Esophagus mucosa (tissue), 1 donor: ENCODE measurements around the gene TBC1D8. TPM values are rescaled to one million over a fixed set of nuclear protein-coding genes. Genes with fewer than 3 reads are reported as not detected.
"Not testable (repeated sequence)": the region's sequence is repeated elsewhere in the genome, so short reads cannot be mapped to it uniquely, and the experiment has no call there.

Experiments
- ATAC-seq: fragments of 200-7000 bp; cut with Tn5 transposase; one replicate; pipeline ENCODE4 v1.9.1; 2020
- total RNA-seq: library from RNA; stranded (reverse); gene quantifications from one replicate; pipeline ENCODE4 v1.2.4, GENCODE V29; 2023
- donor health status: DM: yes; HTN: yes; CAD: no.

TBC1D8 gene
- total RNA-seq, 1 donor from 2014 or later, result 17.8 TPM

DNA sequence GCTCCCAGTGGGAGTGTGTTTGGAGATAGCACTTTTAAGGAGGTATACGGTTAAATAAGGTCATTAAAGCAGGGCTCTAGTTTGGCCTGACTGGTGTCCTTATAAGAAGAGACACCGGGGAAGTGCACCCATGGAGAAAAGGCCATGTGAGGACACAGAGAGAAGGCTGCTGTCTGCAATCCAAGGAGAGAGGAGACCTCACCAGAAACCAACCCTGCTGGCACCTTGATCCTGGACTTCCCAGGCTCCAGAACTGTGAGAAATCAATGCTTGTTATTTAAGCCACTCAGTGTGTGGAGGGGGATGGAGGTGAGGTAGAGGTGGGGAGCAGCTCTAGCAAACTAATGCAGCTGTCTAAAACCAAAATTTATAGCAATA is 87.1 kb downstream of the TBC1D8 start:
- no peak for ATAC-seq

DNA sequence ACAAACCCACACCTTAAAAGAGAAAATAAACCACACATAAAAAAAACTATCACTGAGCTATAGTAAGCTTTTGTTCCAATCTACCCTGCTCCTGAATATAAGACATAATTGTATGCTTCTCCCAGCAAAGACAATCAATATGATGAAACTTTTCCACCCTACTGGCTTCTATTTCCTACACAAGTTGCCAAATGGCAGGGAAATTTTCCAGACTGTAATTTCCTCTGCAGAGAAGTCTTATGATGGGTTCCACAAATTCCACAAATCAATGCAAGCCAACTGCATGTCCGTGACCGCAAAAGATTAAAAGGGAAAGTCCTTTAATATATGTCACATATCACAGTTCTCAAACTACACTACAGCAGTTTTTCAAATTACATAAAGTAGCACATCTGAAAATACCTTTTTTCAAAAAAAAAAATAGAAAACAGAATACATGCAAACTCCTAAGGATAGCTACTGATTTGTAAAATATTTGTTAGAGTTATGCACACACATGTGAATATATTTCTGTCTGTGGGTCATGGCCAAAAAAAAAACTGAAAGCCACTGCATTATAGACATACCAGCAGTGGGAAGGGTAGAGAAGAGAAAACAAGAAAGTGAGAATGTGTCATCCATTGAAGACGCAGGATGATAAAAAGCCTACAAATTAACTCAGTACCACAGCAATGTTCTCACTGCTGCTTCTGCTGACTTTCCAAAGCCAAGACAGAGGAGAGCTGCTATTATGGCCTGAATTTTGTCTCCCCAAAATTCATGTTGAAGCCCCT is 87.6 kb downstream of the TBC1D8 start:
- peak; percentile 27 for ATAC-seq

DNA sequence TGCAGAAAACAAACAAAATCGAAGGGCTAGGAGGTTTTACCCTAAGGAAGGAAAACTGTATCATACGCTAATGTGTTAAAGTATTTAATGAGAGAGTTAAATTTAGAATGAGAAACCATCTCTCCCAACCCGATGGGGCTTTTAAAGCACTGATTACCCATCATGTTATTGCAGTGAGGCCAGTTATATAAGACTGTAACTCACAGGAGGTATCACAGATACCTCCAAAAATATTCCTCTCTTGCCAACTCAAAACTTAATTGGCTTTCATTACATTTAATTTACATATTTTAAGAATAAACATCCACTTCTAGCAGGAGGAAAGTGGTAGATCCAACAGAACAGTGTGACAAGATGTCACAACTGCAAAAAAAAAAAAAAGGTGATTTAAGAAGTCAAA is 92.8 kb downstream of the TBC1D8 start:
- ATAC-seq, result no peak

DNA sequence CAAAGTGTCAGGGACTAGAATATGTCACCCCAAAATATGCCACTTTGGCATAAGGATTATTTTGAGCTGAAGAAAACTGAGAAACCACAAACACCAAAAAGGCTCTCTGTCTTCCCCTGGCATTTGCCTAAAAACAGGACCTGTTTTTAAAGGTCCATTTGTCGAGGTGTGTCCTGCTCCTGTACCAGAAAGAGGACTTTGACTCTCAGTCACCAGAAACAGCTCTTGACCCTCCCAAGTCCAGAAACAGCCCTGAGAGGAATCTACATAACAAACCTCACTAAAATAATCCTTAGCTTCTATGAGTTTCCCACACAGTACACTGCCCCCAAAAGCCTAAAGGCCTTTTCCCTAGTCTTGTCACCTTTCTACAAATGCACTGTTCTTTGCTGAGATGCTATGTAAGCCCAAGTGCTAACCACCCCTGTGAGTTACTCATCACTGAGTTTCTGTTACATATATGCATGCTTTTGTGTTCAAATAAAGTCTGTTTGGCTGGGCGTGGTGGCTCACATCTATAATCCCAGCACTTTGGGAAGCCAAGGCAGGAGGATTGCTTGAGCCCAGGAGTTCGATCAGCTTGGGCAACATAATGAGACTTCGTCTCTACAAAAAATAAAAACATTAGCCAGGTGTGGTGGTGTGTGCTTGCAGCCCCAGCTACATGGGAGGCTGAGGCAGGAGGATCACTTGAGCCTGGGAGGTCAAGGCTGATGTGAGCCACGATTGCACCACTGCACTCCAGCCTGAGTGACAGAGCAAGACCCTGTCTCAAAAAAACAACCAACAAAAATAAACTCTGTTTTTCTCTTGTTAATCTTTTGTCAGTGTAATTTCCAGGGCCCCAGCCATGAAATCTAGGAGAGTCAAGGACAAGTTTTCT is 93.9 kb downstream of the TBC1D8 start:
- peak; percentile 60 for ATAC-seq

DNA sequence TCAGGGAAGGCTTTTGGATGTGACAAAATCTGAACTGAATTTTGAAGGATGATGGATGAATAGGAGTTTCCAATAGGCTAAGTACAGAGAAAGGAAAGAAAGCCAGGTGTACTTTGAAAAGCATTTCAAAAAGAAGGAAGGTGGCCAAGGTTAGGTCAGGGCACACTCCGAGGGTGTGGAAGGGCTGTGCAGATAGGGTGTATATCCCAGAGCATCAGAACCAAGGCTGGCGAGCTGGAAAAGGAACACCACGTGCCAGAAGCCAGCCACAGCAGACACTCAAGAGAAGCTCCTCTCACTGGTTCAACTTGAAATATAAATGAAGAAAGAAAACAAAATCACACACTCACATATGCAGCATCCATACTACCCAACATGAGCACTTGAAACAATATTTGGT is 98.1 kb downstream of the TBC1D8 start:
- ATAC-seq, result no peak

- ATAC-seq, result no peak
Observed at GRCh38 chr2:101052147-101052546, 99.0 kb downstream of the TBC1D8 start.

GRCh38 chr2:101050886-101051285 is 100.3 kb downstream of the TBC1D8 start:
- not testable (repeated sequence) for ATAC-seq

GRCh38 chr2:101048756-101049155 is 102.4 kb downstream of the TBC1D8 start:
- ATAC-seq, result no peak

GRCh38 chr2:101047774-101048173 is 103.4 kb downstream of the TBC1D8 start:
- peak; percentile 34 for ATAC-seq

DNA sequence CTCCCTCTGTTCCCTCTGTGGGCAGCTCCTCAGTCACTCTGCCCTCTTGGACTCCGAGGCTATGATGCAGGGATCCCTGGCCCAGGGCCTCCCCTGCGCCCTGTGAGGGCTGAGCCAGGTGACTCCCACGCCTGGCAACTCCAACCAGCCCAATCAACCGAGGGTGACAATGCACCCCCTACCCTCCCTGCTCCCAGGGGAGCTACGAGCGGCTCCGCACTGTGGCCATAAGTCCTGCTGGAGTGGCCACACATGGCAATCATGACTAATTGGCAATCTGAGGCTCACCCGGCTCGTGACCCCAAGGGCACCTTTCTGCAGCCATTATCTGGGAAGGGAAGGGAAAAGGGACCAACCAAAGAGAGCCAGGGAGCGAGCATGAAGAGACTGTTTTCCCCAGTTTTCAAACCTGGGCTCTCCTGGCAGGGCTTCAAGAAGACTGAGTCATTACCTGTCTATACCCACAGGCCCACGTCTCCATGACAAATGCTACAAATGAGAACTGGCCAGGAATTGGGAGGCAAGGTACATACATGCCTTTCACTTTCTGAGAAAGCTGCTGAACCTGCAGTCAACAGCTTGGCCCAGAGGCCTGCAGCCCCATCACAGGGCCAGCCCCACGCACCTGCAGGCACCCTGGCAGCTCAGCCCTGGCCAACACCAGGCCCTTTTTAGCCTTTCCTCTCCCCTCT is 104.0 kb downstream of the TBC1D8 start:
- peak; percentile 94 for ATAC-seq

- no peak for ATAC-seq
Observed at GRCh38 chr2:101045330-101045729, 105.9 kb downstream of the TBC1D8 start.

- ATAC-seq, result no peak
Observed at GRCh38 chr2:101041413-101041812, 109.8 kb downstream of the TBC1D8 start.

- ATAC-seq, result no peak
Observed at GRCh38 chr2:101040761-101041160, 110.4 kb downstream of the TBC1D8 start.

DNA sequence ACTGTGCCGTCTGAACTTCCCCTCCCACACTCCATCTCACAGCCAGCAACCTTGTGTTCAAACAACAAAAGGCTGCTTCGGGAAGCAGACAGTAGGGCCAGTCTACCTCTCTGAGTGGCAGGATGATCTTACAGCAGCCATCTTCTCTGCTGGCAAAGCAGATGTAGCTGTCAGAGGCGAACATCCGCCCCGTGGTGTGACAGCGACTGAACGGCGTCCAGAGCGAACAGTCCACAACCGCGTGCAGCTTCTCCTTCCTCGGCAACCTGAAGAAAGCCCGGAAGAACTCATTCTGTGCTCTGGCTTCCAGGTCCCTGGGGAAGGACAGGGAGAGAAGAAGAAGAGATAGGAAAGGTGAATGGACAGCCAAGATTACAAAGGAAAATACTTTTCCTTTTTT is 111.1 kb downstream of the TBC1D8 start:
- no peak for ATAC-seq

DNA sequence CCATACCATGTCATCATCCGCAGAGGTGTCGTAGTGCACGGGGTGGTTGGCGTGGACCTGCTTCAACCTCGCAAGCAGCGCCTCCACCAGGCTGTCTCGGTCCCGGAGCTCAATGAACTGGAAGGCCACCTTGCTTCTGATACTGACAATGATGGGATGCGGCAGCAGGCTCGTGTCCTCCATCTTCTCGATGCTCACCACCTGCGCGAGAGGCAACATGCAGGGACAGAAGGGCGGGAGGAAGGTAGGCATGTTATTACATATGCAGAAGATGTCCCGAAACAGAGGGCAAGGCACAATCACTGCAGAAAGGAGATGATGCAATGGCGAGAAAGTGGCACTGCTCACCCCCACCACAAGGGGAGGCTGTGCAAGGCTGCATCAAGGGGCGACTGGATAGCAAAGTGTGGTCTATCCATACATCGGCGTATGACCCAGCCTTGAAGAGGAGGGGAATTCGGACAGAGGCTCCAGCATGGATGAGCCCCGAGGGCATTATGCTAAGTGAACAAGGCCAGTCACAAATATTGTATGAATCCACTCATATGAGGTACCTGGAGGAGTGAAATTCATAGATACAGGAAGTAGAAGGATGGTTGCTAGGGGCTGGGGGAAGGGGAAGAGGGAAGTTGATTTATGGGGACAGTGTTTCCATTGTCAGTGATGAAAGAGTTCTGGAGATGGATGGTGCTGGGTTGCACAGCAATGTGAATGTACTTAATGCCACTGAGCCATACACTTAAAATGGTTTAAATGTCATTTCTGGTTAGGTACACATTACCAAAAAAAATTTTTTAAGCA is 112.5 kb downstream of the TBC1D8 start:
- ATAC-seq, result peak; percentile 58

DNA sequence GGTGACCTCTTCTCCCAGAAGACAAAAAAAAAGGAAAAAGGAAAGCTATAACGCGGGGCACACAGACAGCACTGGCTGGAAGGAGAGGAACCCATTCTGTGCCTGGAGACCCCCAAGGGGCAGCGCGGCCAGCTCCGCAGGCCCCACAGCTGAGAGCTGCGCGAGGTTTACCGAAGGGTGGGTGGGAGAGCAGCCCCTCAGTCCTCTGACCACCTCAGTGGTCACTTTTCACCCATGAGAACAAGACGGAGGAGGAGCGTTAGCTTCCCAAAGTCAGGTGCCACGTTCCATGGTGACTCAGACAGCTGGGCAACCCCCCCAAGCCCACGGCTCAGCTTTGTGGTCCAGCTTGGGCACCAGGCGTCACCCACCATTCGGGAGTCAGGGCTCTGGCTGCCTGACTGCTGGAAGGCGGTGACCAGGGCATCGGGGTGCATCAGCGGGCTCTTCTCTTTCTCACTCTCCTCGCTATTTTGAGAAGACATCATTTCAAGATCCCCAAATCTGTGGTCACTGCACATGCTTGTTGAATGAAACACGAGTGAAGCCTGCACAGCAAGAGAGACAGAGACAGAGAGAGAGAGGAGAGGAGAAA is 113.9 kb downstream of the TBC1D8 start:
- no peak for ATAC-seq

DNA sequence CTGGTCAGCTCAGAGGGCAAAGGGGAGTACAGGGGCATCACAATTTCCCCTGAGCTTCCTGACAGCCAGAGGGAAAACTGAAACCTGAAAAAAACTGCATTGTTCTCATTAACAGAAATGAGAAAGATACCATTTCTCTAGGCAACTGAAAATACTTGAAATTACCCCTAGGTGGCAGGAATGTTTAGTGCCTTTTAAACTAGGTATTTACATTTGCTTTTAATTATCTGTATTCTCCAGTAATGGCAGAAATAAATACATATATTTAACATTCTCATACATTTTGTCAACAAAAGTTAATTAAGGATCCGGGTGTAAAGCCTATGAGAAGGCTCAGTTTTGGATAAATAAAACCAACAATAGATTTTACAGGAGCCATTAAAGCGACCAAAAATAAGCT is 114.6 kb downstream of the TBC1D8 start:
- ATAC-seq, result no peak

GRCh38 chr2:101032084-101032776 is 119.0 kb downstream of the TBC1D8 start:
- ATAC-seq, result peak; percentile 27

- no peak for ATAC-seq
Observed at GRCh38 chr2:101030866-101031554, 120.2 kb downstream of the TBC1D8 start.

- no peak for ATAC-seq
Observed at GRCh38 chr2:101027852-101028251, 123.3 kb downstream of the TBC1D8 start.
